GM18511 (cell line): ENCODE data around the gene DNAJC16.

Experiments used
- ATAC-seq: cut with Tn5 transposase; IDR thresholded peaks from one replicate; pipeline ENCODE4 v1.9.1; 2021; ENCODE audit warnings: mild to moderate bottlenecking, moderate library complexity; ENCODE audit not compliant: unreplicated experiment

Gene DNAJC16

GRCh38 chr1:15618655-15619525 lies 92.2 kb downstream of the DNAJC16 start:
- no peak for ATAC-seq

GRCh38 chr1:15620155-15620545 lies 93.5 kb downstream of the DNAJC16 start:
- ATAC-seq, result no peak

- no peak for ATAC-seq
Observed at GRCh38 chr1:15620902-15621682, 94.4 kb downstream of the DNAJC16 start.

DNA sequence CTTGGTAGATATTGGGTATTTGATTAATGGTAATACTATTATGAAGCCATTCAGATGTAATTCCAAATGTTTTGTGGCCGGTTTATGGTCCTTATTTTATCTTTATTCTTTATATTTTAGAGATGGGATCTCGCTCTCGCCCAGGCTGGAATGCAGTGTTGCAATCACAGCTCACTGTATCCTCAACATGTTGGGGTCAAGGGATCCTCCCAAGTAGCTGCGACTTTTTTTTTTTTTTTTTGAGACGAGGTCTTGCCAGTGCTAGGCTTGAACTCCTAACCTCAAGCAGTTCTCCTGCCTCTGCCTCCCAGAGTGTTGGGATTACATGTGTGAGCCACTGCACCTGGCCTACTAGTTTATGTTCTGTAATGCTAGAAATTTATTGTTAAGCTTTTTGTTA lies 95.3 kb downstream of the DNAJC16 start:
- ATAC-seq, result no peak

DNA sequence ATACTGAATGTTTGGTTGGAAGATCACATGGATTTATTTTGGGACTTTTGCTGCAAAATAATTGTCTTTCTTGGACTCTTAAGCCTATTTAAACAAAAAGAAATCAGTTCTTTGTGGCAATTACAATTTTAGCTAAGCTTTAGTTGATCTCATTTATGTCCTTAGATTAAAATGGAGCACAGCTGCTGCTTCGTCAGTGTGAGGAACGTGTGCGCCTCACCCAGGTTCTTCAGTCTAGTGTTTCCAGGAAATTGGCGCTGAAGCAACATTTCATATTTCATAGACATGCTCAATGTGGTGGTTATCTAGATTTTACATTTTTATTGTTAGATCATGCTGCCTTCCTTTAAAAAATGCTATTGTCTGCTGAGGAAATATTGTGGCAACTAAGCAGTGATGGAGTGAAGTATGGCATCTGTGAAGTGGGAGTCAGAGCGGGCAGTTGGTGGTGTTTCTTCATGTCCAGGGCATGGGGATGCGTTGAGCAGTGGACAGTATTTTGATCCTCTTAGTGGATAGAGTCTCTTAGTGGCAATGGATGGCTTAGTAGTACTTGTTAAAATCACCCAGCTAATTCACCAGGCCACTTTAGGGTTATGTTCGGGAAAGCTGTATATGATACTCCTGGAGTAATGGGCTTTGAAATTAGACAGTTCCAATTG lies 96.2 kb downstream of the DNAJC16 start:
- no peak for ATAC-seq

DNA sequence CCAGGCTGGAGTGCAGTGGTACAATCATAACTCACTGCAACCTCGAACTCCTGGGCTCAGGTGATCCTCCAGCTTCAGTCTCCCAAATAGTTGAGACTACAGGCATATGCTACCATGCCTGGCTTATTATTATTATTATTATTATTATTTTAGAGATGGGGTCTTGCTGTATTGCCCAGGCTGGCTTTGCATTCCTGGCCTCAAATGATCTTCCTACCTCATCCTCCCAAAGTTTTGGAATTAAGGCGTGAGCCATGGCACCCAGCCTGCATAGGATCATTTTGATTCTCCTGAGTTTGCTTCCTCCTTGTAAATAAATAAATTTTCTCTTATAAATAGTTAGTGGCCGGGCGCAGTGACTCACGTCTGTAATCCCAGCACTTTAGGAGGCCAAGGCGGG lies 96.8 kb downstream of the DNAJC16 start:
- ATAC-seq, result no peak

- no peak for ATAC-seq
Observed at GRCh38 chr1:15624133-15624714, 97.6 kb downstream of the DNAJC16 start.

- no peak for ATAC-seq
Observed at GRCh38 chr1:15625056-15625917, 98.6 kb downstream of the DNAJC16 start.
